Natural killer cell (primary cell): ENCODE results near the gene CNDP2. TPM values are rescaled to one million over a fixed set of nuclear protein-coding genes. Genes with fewer than 3 reads are reported as not detected.
"Not testable (repeated sequence)": the region's sequence is repeated elsewhere in the genome, so short reads cannot be mapped to it uniquely, and the experiment has no call there.

Experiments used
- ATAC-seq, 3 donors: fragments of 150-1000 bp in 2 of 3; fragments of 200-7000 bp in 1 of 3; cut with Tn5 transposase; 1 replicate in 1 of 3; 2 replicates in 2 of 3; pipeline ENCODE4 v1.10.0; 2021; ENCODE audit warnings: mild to moderate bottlenecking in 2 of 3, moderate library complexity in 2 of 3
- DNase-seq, 2 donors: peaks; one replicate each; pipeline versions ENCODE4 v3.0.0 to v3.0.0-alpha.2; 2013 to 2021; ENCODE audit warnings: mixed read lengths in 1 of 2
- H3K27ac ChIP-seq: one replicate; pipeline ENCODE4 v1.5.1; 2013; ENCODE audit warnings: mild to moderate bottlenecking, low read length
- H3K27me3 ChIP-seq: one replicate; pipeline ENCODE4 v1.6.1; 2013; ENCODE audit warnings: low read length; ENCODE audit not compliant: control insufficient read depth, insufficient read depth
- H3K36me3 ChIP-seq: one replicate; pipeline ENCODE4 v1.6.1; 2013; ENCODE audit warnings: low read length; ENCODE audit not compliant: control insufficient read depth, insufficient read depth
- H3K4me1 ChIP-seq: one replicate; pipeline ENCODE4 v1.6.1; 2013; ENCODE audit warnings: low read length; ENCODE audit not compliant: control insufficient read depth, insufficient read depth
- H3K4me3 ChIP-seq: one replicate; pipeline ENCODE4 v1.5.1; 2013; ENCODE audit warnings: low read length
- H3K9me3 ChIP-seq: one replicate; pipeline ENCODE4 v1.6.1; 2013; ENCODE audit warnings: low read length; ENCODE audit not compliant: control insufficient read depth, insufficient read depth
- H3K27ac Mint-ChIP-seq, 2 donors: one replicate each; pipeline ENCODE4 v1.8.0; 2022; ENCODE audit warnings: mild to moderate bottlenecking in 2 of 2, mixed read lengths in 2 of 2, moderate library complexity in 1 of 2
- H3K27me3 Mint-ChIP-seq, 2 donors: one replicate each; pipeline ENCODE4 v1.8.0; 2022; ENCODE audit warnings: low read depth in 2 of 2, mixed read lengths in 2 of 2
- H3K36me3 Mint-ChIP-seq: one replicate; pipeline ENCODE4 v1.8.0; 2022; ENCODE audit warnings: mixed read lengths
- H3K4me1 Mint-ChIP-seq, 2 donors: one replicate each; pipeline ENCODE4 v1.8.0; 2022; ENCODE audit warnings: mixed read lengths in 2 of 2
- H3K4me3 Mint-ChIP-seq: one replicate; pipeline ENCODE4 v1.8.0; 2022; ENCODE audit warnings: mild to moderate bottlenecking, moderate library complexity, mixed read lengths
- H3K9me3 Mint-ChIP-seq, 2 donors: one replicate each; pipeline ENCODE4 v1.8.0; 2022; ENCODE audit warnings: mixed read lengths in 2 of 2
- WGBS: methylation state at CpG from one replicate; pipeline ENCODE4 v1.1.7; 2013; ENCODE audit warnings: missing lambda C conversion rate; ENCODE audit not compliant: insufficient coverage; 5-methylcytosine and 5-hydroxymethylcytosine counted together
- intact Hi-C: fragments of 100-400 bp; cut with micrococcal nuclease; formaldehyde crosslinking; loops from one replicate; pipeline ENCODE4 v1.14.2; 2022
- total RNA-seq, 4 donors: library from RNA; stranded (reverse); fragments of 120-200 nt in 1 of 4; gene quantifications; one replicate each; pipeline versions ENCODE4 v1.2.3 to v1.2.4, GENCODE V29; 2013 to 2022
- TF ChIP-seq, protein P1 (sequence below): fragments of 200-600 bp; IDR thresholded peaks from one replicate; pipeline ENCODE4 v1.8.0; 2022; ENCODE audit warnings: antibody characterized with exemption

CNDP2 gene
- total RNA-seq, 3 donors from 2014 or later (not counting 1 experiment from before 2014, with no cell fraction given): 147 to 167 (median 153) TPM

- TF ChIP-seq, protein P1, sequence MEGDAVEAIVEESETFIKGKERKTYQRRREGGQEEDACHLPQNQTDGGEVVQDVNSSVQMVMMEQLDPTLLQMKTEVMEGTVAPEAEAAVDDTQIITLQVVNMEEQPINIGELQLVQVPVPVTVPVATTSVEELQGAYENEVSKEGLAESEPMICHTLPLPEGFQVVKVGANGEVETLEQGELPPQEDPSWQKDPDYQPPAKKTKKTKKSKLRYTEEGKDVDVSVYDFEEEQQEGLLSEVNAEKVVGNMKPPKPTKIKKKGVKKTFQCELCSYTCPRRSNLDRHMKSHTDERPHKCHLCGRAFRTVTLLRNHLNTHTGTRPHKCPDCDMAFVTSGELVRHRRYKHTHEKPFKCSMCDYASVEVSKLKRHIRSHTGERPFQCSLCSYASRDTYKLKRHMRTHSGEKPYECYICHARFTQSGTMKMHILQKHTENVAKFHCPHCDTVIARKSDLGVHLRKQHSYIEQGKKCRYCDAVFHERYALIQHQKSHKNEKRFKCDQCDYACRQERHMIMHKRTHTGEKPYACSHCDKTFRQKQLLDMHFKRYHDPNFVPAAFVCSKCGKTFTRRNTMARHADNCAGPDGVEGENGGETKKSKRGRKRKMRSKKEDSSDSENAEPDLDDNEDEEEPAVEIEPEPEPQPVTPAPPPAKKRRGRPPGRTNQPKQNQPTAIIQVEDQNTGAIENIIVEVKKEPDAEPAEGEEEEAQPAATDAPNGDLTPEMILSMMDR: no peak
- peaks cover 25% of the 10 kb centered on the region for H3K36me3 ChIP-seq
- Mint-ChIP-seq H3K9me3 (no peaks in the 10 kb centered on the region), H3K27me3 (no peaks in the 10 kb centered on the region), H3K36me3 (no peaks in the 10 kb centered on the region), H3K4me3 (peak overlapping the region; percentile 89), H3K4me1 (peaks cover 44 to 47% of the 10 kb centered on the region in 2 donors), H3K27ac (peak overlapping the region; percentile 96)
- ATAC-seq: peak; percentile 20 to 54 (median 30)
- H3K9me3 ChIP-seq: no peaks in the 10 kb centered on the region
- peak overlapping the region; percentile 59 for H3K4me3 ChIP-seq
- intact Hi-C loops: loop anchor here (1.0 to 5.0 kb wide), 3 partner anchors 98 to 1993 kb away; partner anchors contain the start of genes TIMM21 and ZNF407
- H3K4me1 ChIP-seq: peaks cover 45% of the 10 kb centered on the region
- peak; percentile 40 to 70 for DNase-seq
- no peaks in the 10 kb centered on the region for H3K27me3 ChIP-seq
- WGBS: 18% methylated on average over 9 of the region's 9 CpGs
- H3K27ac ChIP-seq: peak overlapping the region; percentile 98
Measured at GRCh38 chr18:74499633-74500032, 3.5 kb downstream of the CNDP2 start.

DNA sequence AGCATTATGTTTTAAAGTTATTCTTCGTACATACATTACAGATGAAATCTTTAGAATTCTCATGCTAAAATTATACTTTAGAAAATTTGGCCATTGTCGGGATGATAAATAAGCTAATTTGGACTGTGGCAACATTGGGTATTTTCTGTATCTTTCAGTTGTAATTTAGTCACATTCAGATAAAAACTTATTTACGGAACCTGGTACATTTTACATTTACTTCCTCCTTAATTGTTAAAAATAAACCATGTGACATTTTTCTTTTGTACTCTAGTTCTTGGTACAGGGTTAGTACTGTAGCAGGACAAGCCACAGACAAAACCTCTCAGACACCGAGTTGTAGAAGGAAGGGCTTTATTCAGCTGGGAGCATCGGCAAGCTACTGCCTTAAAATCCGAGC lies 4.2 kb downstream of the CNDP2 start:
- Histone ChIP-seq H3K4me1 (peaks cover 44% of the 10 kb centered on the region), H3K27me3 (no peaks in the 10 kb centered on the region), H3K9me3 (no peaks in the 10 kb centered on the region), H3K27ac (peak overlapping the region; percentile 98), H3K4me3 (no peak overlapping the region), H3K36me3 (peaks cover 29% of the 10 kb centered on the region)
- Mint-ChIP-seq H3K27me3 (no peaks in the 10 kb centered on the region), H3K27ac (peak overlapping the region; percentile 96), H3K4me1 (peaks cover 44 to 47% of the 10 kb centered on the region in 2 donors), H3K4me3 (peak overlapping the region; percentile 35), H3K9me3 (no peaks in the 10 kb centered on the region), H3K36me3 (no peaks in the 10 kb centered on the region)
- WGBS: 69% methylated on average over 3 of the region's 6 CpGs
- ATAC-seq: no peak
- TF ChIP-seq, protein P1: no peak
- no peak for DNase-seq
- intact Hi-C loops: no loop called here

- Mint-ChIP-seq H3K4me1 (peaks cover 40 to 43% of the 10 kb centered on the region in 2 donors), H3K4me3 (peak overlapping the region; percentile 35), H3K27ac (peak overlapping the region; percentile 96)
- H3K9me3 ChIP-seq, H3K27me3 ChIP-seq, ATAC-seq, H3K9me3 Mint-ChIP-seq, H3K27me3 Mint-ChIP-seq, intact Hi-C loops, H3K36me3 Mint-ChIP-seq, H3K4me3 ChIP-seq, DNase-seq: not testable (repeated sequence)
- Histone ChIP-seq H3K4me1 (peaks cover 40% of the 10 kb centered on the region), H3K36me3 (peaks cover 31% of the 10 kb centered on the region), H3K27ac (peak overlapping the region; percentile 12)
- WGBS: 64% methylated on average over 8 of the region's 8 CpGs
Measured at GRCh38 chr18:74500774-74501173, 4.6 kb downstream of the CNDP2 start.

DNA sequence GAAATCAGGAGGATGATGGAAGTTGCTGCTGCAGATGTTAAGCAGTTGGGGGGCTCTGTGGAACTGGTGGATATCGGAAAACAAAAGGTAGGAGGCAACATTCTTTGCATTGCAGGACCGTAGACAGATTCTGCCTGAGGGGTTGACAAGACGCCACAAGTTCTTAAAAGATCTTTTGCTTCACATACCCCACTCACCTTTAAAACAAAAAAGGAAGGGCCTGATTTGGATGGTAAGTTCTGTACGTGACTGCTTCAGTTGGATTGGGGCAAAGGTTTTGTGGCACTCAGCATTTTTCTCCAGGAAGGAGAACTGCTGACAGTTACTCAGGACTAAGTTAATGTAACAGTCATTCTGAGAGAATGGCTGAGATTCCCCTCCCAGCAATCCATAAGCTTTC lies 5.2 kb downstream of the CNDP2 start:
- Histone ChIP-seq H3K4me1 (peaks cover 40% of the 10 kb centered on the region), H3K27me3 (no peaks in the 10 kb centered on the region), H3K27ac (no peak overlapping the region), H3K4me3 (no peak overlapping the region), H3K9me3 (no peaks in the 10 kb centered on the region), H3K36me3 (peaks cover 33% of the 10 kb centered on the region)
- Mint-ChIP-seq H3K4me3 (no peak overlapping the region), H3K4me1 (peaks cover 38 to 39% of the 10 kb centered on the region in 2 donors), H3K27ac (peak overlapping the region; percentile 96), H3K27me3 (no peaks in the 10 kb centered on the region), H3K9me3 (no peaks in the 10 kb centered on the region), H3K36me3 (no peaks in the 10 kb centered on the region)
- intact Hi-C loops: no loop called here
- DNase-seq (no peak), ATAC-seq (no peak)
- TF ChIP-seq, protein P1: no peak
- 92% methylated on average over 1 of the region's 4 CpGs for WGBS
